Measurements from ENCODE around the gene SLC48A1. TPM values are rescaled to one million over a fixed set of nuclear protein-coding genes. Genes with fewer than 3 reads are reported as not detected.
A peak's percentile ranks its signal among the peaks of the same experiment; 100 is the strongest.

The SLC48A1 gene
- total and polyA plus RNA-seq, 8 donors: 2.3 to 29.0 (median 13.7) TPM

GRCh38 chr12:47754881-47755280, 18.2 kb upstream of the SLC48A1 start:
- Histone ChIP-seq H3K4me1 (peaks cover 65 to 80% (median 77%) of the 10 kb centered on the region in 4 donors), H3K9me3 (no peaks in the 10 kb centered on the region), H3K27me3 (no peaks in the 10 kb centered on the region), H3K4me3 (peak overlapping the region in 1 of 4 donors; percentile 75), H3K36me3 (peaks cover under 1 to 15% (median 14%) of the 10 kb centered on the region in 4 donors), H3K27ac (peak overlapping the region; percentile 76 to 88 (median 81))
- TF ChIP-seq CTCF (IDR thresholded peaks at IDR 0.05) (no peak), POLR2AphosphoS5 (IDR thresholded peaks at IDR 0.05) (peak in 2 of 3 donors; percentile 46 to 67)
- peak; percentile 86 to 93 for DNase-seq
- intact Hi-C loops (cut with DNase I; ENCODE audit: low total_unique reads): no loop called here
- 25 to 57% (median 33%) methylated on average over 2 to 3 of the region's 3 CpGs for WGBS, 5 donors

DNA sequence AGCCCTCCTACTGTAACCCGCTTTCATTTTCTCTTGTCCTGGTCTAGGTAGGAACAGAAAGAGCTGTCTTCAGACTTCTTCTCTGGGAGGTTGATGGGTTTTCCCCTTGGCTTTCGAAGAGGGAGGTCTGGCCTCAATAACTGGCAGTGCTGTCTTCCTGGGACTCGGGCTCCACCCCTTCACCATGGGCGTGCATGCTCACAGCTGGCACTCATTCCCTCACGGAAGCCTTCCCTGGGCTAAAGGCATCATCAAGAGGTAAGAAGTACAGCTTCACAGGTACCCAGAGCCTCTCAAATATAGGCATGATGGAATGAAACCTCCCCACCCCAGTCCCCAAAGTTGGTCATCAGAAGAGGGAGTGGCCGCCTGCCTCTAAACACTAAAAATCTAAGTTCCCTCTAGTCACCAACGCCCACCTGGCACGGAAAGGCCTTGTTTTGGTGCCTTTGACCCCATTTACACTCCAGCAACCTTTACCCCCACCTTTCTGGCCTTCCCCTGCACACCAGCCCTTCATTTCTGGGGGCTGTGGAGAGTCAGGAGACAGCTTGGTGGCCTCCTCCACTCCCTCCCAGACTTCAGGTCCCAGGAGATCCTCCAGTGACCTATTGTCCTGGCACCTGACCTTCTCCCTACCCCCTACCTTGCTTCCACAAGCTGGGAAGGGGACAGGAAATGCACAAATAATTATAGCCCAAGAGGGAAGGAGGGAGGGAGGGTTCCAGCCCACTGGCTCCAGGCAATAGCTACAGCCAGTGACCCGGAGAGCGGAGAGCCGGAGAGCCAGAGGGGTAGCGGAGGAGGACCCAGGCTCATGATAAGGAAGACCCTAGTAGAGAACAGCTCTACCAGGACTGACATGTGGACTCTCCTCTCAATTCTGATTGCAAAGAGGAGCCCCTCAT, 17.1 kb upstream of the SLC48A1 start:
- peaks cover 0 to 9% (median 4%) of the 10 kb centered on the region in 4 donors for H3K36me3 ChIP-seq
- TF ChIP-seq POLR2A (IDR thresholded peaks at IDR 0.05) (no peak), CTCF (IDR thresholded peaks at IDR 0.05) (no peak), EP300 (IDR thresholded peaks at IDR 0.05) (no peak), POLR2AphosphoS5 (IDR thresholded peaks at IDR 0.05) (no peak)
- H3K4me1 ChIP-seq: peaks cover 65 to 84% (median 80%) of the 10 kb centered on the region in 4 donors
- peak overlapping the region; percentile 76 to 88 (median 80) for H3K27ac ChIP-seq
- DNase-seq: peak in 1 of 2 donors; percentile 76
- peak overlapping the region; percentile 11 to 75 (median 57) for H3K4me3 ChIP-seq
- no peaks in the 10 kb centered on the region for H3K9me3 ChIP-seq
- 56 to 69% (median 65%) methylated on average over 12 of the region's 12 CpGs for WGBS, 5 donors
- no peaks in the 10 kb centered on the region for H3K27me3 ChIP-seq
- intact Hi-C loops (cut with DNase I; ENCODE audit: low total_unique reads): no loop called here

DNA sequence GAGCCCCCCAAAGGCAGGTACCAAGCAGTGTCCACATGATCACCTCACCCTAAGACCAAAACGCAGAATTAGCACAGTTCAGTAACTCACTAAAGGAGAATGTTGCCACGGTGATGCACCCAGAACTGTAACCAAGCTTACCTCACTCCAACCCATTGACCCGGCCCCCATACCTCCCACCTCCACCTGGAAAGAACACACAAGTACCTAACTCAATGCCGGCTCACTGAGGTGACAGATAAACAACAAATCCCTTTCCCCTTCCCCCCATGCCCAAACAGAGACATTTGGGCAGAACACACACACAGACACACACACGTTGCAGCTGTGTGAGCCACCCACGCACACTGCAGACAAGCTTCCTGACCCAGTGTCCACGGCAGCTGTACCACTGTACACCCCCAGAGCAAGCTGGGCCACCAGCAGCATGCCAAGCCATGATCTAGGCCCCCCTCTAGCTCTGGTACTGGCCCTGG, 15.6 kb upstream of the SLC48A1 start:
- 32 to 52% (median 41%) methylated on average over 7 of the region's 7 CpGs for WGBS, 5 donors

More for the DNA sequence above, 15.6 kb upstream of the SLC48A1 start:
- no peak for TF ChIP-seq CTCF (IDR thresholded peaks at IDR 0.05)
- TF ChIP-seq POLR2AphosphoS5 (IDR thresholded peaks at IDR 0.05): no peak
- no peak for TF ChIP-seq EP300 (IDR thresholded peaks at IDR 0.05)
- TF ChIP-seq POLR2A (IDR thresholded peaks at IDR 0.05): no peak
- H3K27me3 ChIP-seq: no peaks in the 10 kb centered on the region
- peak overlapping the region; percentile 57 to 75 (median 60) for H3K4me3 ChIP-seq
- intact Hi-C loops (cut with DNase I; ENCODE audit: low total_unique reads): no loop called here
- no peaks in the 10 kb centered on the region for H3K36me3 ChIP-seq
- H3K27ac ChIP-seq: peak overlapping the region; percentile 86 to 88 (median 88)
- DNase-seq: no peak
- peaks cover 57 to 76% (median 73%) of the 10 kb centered on the region in 4 donors for H3K4me1 ChIP-seq
- no peaks in the 10 kb centered on the region for H3K9me3 ChIP-seq
